Astrocyte (in vitro differentiated cells and primary cell): ENCODE measurements around the gene FILIP1L. TPM values are rescaled to one million over a fixed set of nuclear protein-coding genes. Genes with fewer than 3 reads are reported as not detected.
A peak's percentile ranks its signal among the peaks of the same experiment; 100 is the strongest.

Experiments used
- DNase-seq: peaks from one replicate; pipeline ENCODE4 v3.0.0-alpha.2; 2010; ENCODE audit warnings: low read depth
- FAIRE-seq: peaks from 2 replicates; lab custom pipeline; 2011; peaks lifted over from hg19 to GRCh38; lab: Jason Lieb, UNC
- H2AFZ ChIP-seq: 2 replicates; pipeline ENCODE4 v1.6.0; 2012; ENCODE audit warnings: low read depth, low read length, inconsistent platforms
- H3K27ac ChIP-seq: 2 replicates; pipeline ENCODE4 v1.5.1; 2011; ENCODE audit warnings: low read depth, low read length, inconsistent platforms
- H3K27me3 ChIP-seq: 2 replicates; pipeline ENCODE4 v1.6.0; 2011; ENCODE audit warnings: low read length, inconsistent platforms; ENCODE audit not compliant: insufficient read depth
- H3K36me3 ChIP-seq: 2 replicates; pipeline ENCODE4 v1.5.1; 2011; ENCODE audit warnings: low read length, inconsistent platforms; ENCODE audit not compliant: insufficient read depth
- H3K4me1 ChIP-seq: 2 replicates; pipeline ENCODE4 v1.5.1; 2011; ENCODE audit warnings: low read length, inconsistent platforms; ENCODE audit not compliant: insufficient read depth
- H3K4me2 ChIP-seq: 2 replicates; pipeline ENCODE4 v1.6.0; 2012; ENCODE audit warnings: low read length, inconsistent platforms
- H3K4me3 ChIP-seq: 2 replicates; pipeline ENCODE4 v1.5.1; 2011; ENCODE audit warnings: low read depth, mild to moderate bottlenecking, low read length, inconsistent platforms; ENCODE audit not compliant: insufficient read depth
- H3K79me2 ChIP-seq: 2 replicates; pipeline ENCODE4 v1.6.0; 2012; ENCODE audit warnings: mild to moderate bottlenecking, low read length, inconsistent platforms; ENCODE audit not compliant: insufficient read depth
- H3K9ac ChIP-seq: 2 replicates; pipeline ENCODE4 v1.6.0; 2012; ENCODE audit warnings: mild to moderate bottlenecking, low read length, inconsistent platforms
- H3K9me3 ChIP-seq: 2 replicates; pipeline ENCODE4 v1.5.1; 2012; ENCODE audit warnings: low read depth, mild to moderate bottlenecking, low read length, inconsistent platforms; ENCODE audit not compliant: insufficient read depth
- H4K20me1 ChIP-seq: 2 replicates; pipeline ENCODE4 v1.6.0; 2012; ENCODE audit warnings: low read length, inconsistent platforms; ENCODE audit not compliant: insufficient read depth
- H3K27ac Mint-ChIP-seq: one replicate; pipeline ENCODE4 v1.8.0; 2021; ENCODE audit warnings: mild to moderate bottlenecking, mixed read lengths; ENCODE audit not compliant: unreplicated experiment
- H3K27me3 Mint-ChIP-seq: one replicate; pipeline ENCODE4 v1.8.0; 2021; ENCODE audit warnings: low read depth, mixed read lengths; ENCODE audit not compliant: unreplicated experiment
- H3K36me3 Mint-ChIP-seq: one replicate; pipeline ENCODE4 v1.8.0; 2021; ENCODE audit warnings: low read depth, mixed read lengths; ENCODE audit not compliant: unreplicated experiment
- H3K4me1 Mint-ChIP-seq: one replicate; pipeline ENCODE4 v1.8.0; 2021; ENCODE audit warnings: low read depth, mixed read lengths; ENCODE audit not compliant: unreplicated experiment
- H3K4me3 Mint-ChIP-seq: one replicate; pipeline ENCODE4 v1.8.0; 2021; ENCODE audit warnings: mild to moderate bottlenecking, moderate library complexity, mixed read lengths; ENCODE audit not compliant: unreplicated experiment
- H3K9me3 Mint-ChIP-seq: one replicate; pipeline ENCODE4 v1.8.0; 2021; ENCODE audit warnings: mild to moderate bottlenecking, mixed read lengths; ENCODE audit not compliant: unreplicated experiment
- EZH2 ChIP-seq: IDR thresholded peaks from 2 replicates; pipeline ENCODE4 v1.6.1; 2012; ENCODE audit warnings: mild to moderate bottlenecking, low read length, inconsistent platforms; ENCODE audit not compliant: insufficient read depth
- total RNA-seq: library from RNA; stranded (reverse); gene quantifications from 2 replicates; pipeline ENCODE4 v1.2.1, GENCODE V29; 2021
- TF ChIP-seq, protein P1 (sequence below): IDR thresholded peaks from 2 replicates; pipeline ENCODE4 v1.5.1; 2011; ENCODE audit warnings: low read depth, mild to moderate bottlenecking, inconsistent platforms, low read length, moderate library complexity; ENCODE audit not compliant: insufficient read depth

Gene FILIP1L
- total RNA-seq, 1 donor from 2014 or later, result 209 TPM

DNA sequence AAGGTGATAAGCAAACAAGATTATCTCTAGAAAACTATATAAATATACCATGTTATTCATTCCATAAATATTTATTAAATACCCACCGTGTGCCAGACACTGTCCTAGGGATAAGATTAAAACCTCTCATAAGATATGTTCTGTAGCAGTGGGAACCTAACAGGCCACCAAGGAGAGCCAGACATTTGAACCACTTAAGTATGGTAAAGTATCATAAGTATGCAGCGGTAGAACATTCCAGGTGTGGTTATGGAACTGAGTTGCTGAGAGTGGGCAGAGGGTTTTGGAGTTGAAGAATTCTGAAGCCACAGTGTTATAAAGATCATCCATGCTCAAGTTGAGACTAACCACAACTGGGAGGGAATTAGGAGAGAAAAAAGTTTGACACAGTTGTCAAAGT is 14.7 kb downstream of the FILIP1L start:
- Mint-ChIP-seq H3K36me3 (no peaks in the 10 kb centered on the region), H3K4me3 (no peak overlapping the region), H3K27me3 (no peaks in the 10 kb centered on the region), H3K4me1 (peaks cover 42% of the 10 kb centered on the region), H3K9me3 (no peaks in the 10 kb centered on the region), H3K27ac (peak overlapping the region; percentile 58)
- H3K4me1 ChIP-seq, result peaks cover 23% of the 10 kb centered on the region
- TF ChIP-seq, protein P1, sequence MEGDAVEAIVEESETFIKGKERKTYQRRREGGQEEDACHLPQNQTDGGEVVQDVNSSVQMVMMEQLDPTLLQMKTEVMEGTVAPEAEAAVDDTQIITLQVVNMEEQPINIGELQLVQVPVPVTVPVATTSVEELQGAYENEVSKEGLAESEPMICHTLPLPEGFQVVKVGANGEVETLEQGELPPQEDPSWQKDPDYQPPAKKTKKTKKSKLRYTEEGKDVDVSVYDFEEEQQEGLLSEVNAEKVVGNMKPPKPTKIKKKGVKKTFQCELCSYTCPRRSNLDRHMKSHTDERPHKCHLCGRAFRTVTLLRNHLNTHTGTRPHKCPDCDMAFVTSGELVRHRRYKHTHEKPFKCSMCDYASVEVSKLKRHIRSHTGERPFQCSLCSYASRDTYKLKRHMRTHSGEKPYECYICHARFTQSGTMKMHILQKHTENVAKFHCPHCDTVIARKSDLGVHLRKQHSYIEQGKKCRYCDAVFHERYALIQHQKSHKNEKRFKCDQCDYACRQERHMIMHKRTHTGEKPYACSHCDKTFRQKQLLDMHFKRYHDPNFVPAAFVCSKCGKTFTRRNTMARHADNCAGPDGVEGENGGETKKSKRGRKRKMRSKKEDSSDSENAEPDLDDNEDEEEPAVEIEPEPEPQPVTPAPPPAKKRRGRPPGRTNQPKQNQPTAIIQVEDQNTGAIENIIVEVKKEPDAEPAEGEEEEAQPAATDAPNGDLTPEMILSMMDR, result no peak
- no peak for TF ChIP-seq EZH2
- no peaks in the 10 kb centered on the region for H3K36me3 ChIP-seq
- peak overlapping the region; percentile 11 for H3K4me2 ChIP-seq
- H3K79me2 ChIP-seq, result no peaks in the 10 kb centered on the region
- no peak overlapping the region for H3K27ac ChIP-seq
- H3K27me3 ChIP-seq, result no peaks in the 10 kb centered on the region
- peak; percentile 90 for DNase-seq
- H3K9ac ChIP-seq, result no peak overlapping the region
- no peak overlapping the region for H3K4me3 ChIP-seq
- no peaks in the 10 kb centered on the region for H3K9me3 ChIP-seq
- no peaks in the 10 kb centered on the region for H4K20me1 ChIP-seq
- H2AFZ ChIP-seq, result no peak overlapping the region
- no peak for FAIRE-seq

DNA sequence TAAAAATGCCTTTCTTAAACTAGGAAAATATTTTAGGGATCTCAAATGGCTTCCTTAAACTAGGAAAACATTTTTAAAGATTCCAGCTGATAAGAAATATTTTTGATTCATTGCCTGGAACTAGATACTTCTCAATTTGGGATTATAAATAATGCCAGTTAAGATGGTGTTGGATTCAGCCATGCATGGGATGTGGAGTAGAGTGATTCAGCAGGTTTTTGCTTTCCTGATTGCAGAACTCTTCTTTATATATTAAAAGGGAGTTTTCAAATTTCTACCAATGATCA is 15.6 kb downstream of the FILIP1L start:
- no peak overlapping the region for H2AFZ ChIP-seq
- TF ChIP-seq, protein P1, result no peak
- no peak for TF ChIP-seq EZH2
- H3K4me3 ChIP-seq, result no peak overlapping the region
- no peaks in the 10 kb centered on the region for H3K79me2 ChIP-seq
- Mint-ChIP-seq H3K27me3 (no peaks in the 10 kb centered on the region), H3K4me1 (peaks cover 36% of the 10 kb centered on the region), H3K9me3 (no peaks in the 10 kb centered on the region), H3K4me3 (no peak overlapping the region), H3K36me3 (no peaks in the 10 kb centered on the region), H3K27ac (peak overlapping the region; percentile 28)
- H3K27ac ChIP-seq, result no peak overlapping the region
- H3K4me2 ChIP-seq, result no peak overlapping the region
- no peaks in the 10 kb centered on the region for H3K9me3 ChIP-seq
- DNase-seq (no peak), FAIRE-seq (no peak)
- no peak overlapping the region for H3K9ac ChIP-seq
- H3K27me3 ChIP-seq, result no peaks in the 10 kb centered on the region
- H3K36me3 ChIP-seq, result no peaks in the 10 kb centered on the region
- peaks cover 14% of the 10 kb centered on the region for H3K4me1 ChIP-seq
- H4K20me1 ChIP-seq, result no peaks in the 10 kb centered on the region

DNA sequence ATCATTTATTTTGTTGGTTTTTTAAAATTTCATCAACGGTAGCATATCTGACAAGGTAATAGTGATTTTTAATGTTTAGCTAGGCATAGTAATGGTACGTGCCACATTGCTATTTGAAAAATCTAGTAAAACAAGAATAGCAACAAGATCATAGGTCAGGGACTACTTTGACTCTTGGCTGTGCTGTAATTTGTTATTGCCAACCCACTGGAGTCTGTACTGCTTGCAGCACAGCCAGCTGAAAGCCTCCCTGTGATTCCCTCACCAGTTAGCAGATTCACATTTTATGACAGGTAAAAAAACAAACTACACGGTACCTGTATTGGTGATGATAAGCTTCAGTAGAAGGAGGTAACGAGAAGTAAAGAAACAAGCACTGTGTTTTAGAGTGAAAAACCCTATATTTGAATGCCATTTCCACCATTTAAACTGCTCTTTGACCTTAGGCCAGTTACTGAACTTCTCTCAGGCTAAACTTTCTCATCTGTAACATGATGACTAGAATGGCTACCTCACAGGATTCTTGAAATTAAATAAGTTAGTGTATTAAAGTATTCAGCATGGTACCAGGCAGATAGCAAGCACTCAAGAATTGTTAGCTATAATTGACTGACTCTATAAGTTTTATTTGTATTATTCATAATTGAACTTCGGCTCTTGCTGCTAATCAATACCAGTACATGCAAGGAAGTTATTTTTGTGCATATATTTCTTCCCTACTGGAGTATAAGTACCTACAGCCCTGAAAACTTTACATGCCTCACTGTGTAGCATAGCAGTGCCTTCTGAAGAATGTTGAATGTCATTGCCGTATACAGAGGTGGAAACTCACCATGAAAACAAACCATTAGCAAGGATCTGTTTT is 16.1 kb downstream of the FILIP1L start:
- Mint-ChIP-seq H3K9me3 (no peaks in the 10 kb centered on the region), H3K4me1 (peaks cover 36% of the 10 kb centered on the region), H3K27ac (peak overlapping the region; percentile 28), H3K27me3 (no peaks in the 10 kb centered on the region), H3K4me3 (no peak overlapping the region), H3K36me3 (no peaks in the 10 kb centered on the region)
- H3K9me3 ChIP-seq, result no peaks in the 10 kb centered on the region
- no peak overlapping the region for H3K4me2 ChIP-seq
- H3K9ac ChIP-seq, result no peak overlapping the region
- no peak overlapping the region for H3K4me3 ChIP-seq
- no peaks in the 10 kb centered on the region for H4K20me1 ChIP-seq
- no peak overlapping the region for H2AFZ ChIP-seq
- peaks cover 14% of the 10 kb centered on the region for H3K4me1 ChIP-seq
- DNase-seq, result no peak
- no peaks in the 10 kb centered on the region for H3K36me3 ChIP-seq
- no peaks in the 10 kb centered on the region for H3K27me3 ChIP-seq
- no peak overlapping the region for H3K27ac ChIP-seq
- TF ChIP-seq, protein P1, result no peak
- no peak for TF ChIP-seq EZH2
- FAIRE-seq, result no peak
- H3K79me2 ChIP-seq, result no peaks in the 10 kb centered on the region
